HEK293T (cell line): ENCODE measurements around the gene SNHG17.
A peak's percentile ranks its signal among the peaks of the same experiment; 100 is the strongest.

Source experiments
- CTCF ChIA-PET: fragments of 350-600 bp; formaldehyde crosslinking; extraction: SDS; loops from one replicate; lab custom pipeline; 2021; ENCODE audit warnings: antibody characterized with exemption, inconsistent platforms; lab: Yijun Ruan, JAX
- POLR2A ChIA-PET: fragments of 350-600 bp; formaldehyde crosslinking; extraction: SDS; loops from one replicate; lab custom pipeline; 2020; ENCODE audit warnings: antibody characterized with exemption, inconsistent platforms; lab: Yijun Ruan, JAX
- DNase-seq: peaks from one replicate; pipeline ENCODE4 v3.0.0; 2012; ENCODE audit warnings: mixed read lengths; ENCODE audit errors: extremely low spot score
- ARNT ChIP-seq: fragments of 450-650 bp; IDR thresholded peaks from 2 replicates; pipeline ENCODE4 v1.6.1; 2017; ENCODE audit warnings: mild to moderate bottlenecking
- BHLHE40 ChIP-seq: fragments of 450-650 bp; IDR thresholded peaks from 2 replicates; pipeline ENCODE4 v1.6.1; 2016; ENCODE audit warnings: mild to moderate bottlenecking, moderate library complexity, borderline replicate concordance
- CTBP1 ChIP-seq: fragments of 450-650 bp; IDR thresholded peaks from 2 replicates; pipeline ENCODE4 v1.6.1; 2016; ENCODE audit warnings: borderline replicate concordance
- ELF4 ChIP-seq: fragments of 450-650 bp; IDR thresholded peaks from 2 replicates; pipeline ENCODE4 v1.6.1; 2017; ENCODE audit warnings: antibody characterized with exemption
- FOXA1 ChIP-seq: fragments of 450-650 bp; IDR thresholded peaks from 2 replicates; pipeline ENCODE4 v1.6.1; 2016; ENCODE audit warnings: mild to moderate bottlenecking
- FOXK2 ChIP-seq: fragments of 450-650 bp; IDR thresholded peaks from 2 replicates; pipeline ENCODE4 v1.6.1; 2016; ENCODE audit warnings: mild to moderate bottlenecking
- FOXM1 ChIP-seq: fragments of 450-650 bp; IDR thresholded peaks from 2 replicates; pipeline ENCODE4 v1.6.1; 2017; ENCODE audit warnings: mild to moderate bottlenecking, borderline replicate concordance
- HDGF ChIP-seq: fragments of 450-650 bp; IDR thresholded peaks from 2 replicates; pipeline ENCODE4 v1.6.1; 2017; ENCODE audit warnings: antibody characterized with exemption, borderline replicate concordance
- L3MBTL2 ChIP-seq: fragments of 450-650 bp; conservative IDR thresholded peaks from 2 replicates; pipeline ENCODE4 v1.6.1; 2016; ENCODE audit warnings: mild to moderate bottlenecking
- LEF1 ChIP-seq: fragments of 450-650 bp; IDR thresholded peaks from 2 replicates; pipeline ENCODE4 v1.6.1; 2017; ENCODE audit warnings: mild to moderate bottlenecking, borderline replicate concordance
- NFRKB ChIP-seq: fragments of 450-650 bp; IDR thresholded peaks from 2 replicates; pipeline ENCODE4 v1.6.1; 2016; ENCODE audit warnings: mild to moderate bottlenecking, moderate library complexity
- SP1 ChIP-seq: fragments of 450-650 bp; IDR thresholded peaks from 2 replicates; pipeline ENCODE4 v1.6.1; 2017
- TARDBP ChIP-seq: fragments of 450-650 bp; IDR thresholded peaks from 2 replicates; pipeline ENCODE4 v1.6.1; 2016
- ZNF384 ChIP-seq: fragments of 450-650 bp; IDR thresholded peaks from 2 replicates; pipeline ENCODE4 v1.6.1; 2016
- TF ChIP-seq, protein P1 (sequence below): fragments of 450-650 bp; IDR thresholded peaks from 2 replicates; pipeline ENCODE4 v1.6.1; 2016

Gene SNHG17

GRCh38 chr20:38434770-38435554 is at the start of gene SNHG17:
SNHG17 (minus strand) TSS chr20:38435328.
- ChIA-PET POLR2A (interaction anchor here (0.6 to 4.3 kb wide), 25 partner anchors 8 to 795 kb away, joined by 3 to 110 read pairs (median 3); partner anchors contain the start of gene RALGAPB), CTCF (interaction anchor here (0.6 to 1.9 kb wide), 5 partner anchors 8 to 37 kb away, joined by 3 to 12 read pairs (median 5); partner anchors contain the start of gene RALGAPB)
- DNase-seq, result peak; percentile 88
- TF ChIP-seq LEF1 (peak; percentile 15; the same call in 1 of the 2 replicates), CTBP1 (peak; percentile 60; the same call in 1 of the 2 replicates), BHLHE40 (no peak), NFRKB (peak; percentile 78), ARNT (peak; percentile 76), ELF4 (peak; percentile 88), L3MBTL2 (peak; percentile 94), TARDBP (no peak), HDGF (no peak), FOXM1 (peak; percentile 53; the same call in 1 of the 2 replicates), ZNF384 (no peak)

GRCh38 chr20:38479596-38479995 is 44.5 kb upstream of the SNHG17 start:
- POLR2A ChIA-PET, result no interaction called here
- no peak for TF ChIP-seq FOXK2
- no peak for TF ChIP-seq ELF4
- TF ChIP-seq HDGF, result no peak
- no peak for TF ChIP-seq FOXA1
- TF ChIP-seq ZNF384, result no peak
- no peak for TF ChIP-seq TARDBP
- TF ChIP-seq, protein P1, sequence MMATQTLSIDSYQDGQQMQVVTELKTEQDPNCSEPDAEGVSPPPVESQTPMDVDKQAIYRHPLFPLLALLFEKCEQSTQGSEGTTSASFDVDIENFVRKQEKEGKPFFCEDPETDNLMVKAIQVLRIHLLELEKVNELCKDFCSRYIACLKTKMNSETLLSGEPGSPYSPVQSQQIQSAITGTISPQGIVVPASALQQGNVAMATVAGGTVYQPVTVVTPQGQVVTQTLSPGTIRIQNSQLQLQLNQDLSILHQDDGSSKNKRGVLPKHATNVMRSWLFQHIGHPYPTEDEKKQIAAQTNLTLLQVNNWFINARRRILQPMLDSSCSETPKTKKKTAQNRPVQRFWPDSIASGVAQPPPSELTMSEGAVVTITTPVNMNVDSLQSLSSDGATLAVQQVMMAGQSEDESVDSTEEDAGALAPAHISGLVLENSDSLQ, result no peak
- DNase-seq, result no peak
- CTCF ChIA-PET, result no interaction called here

GRCh38 chr20:38477747-38478146 is 42.6 kb upstream of the SNHG17 start:
- TF ChIP-seq ZNF384 (no peak), ARNT (no peak), ELF4 (no peak)
- ChIA-PET POLR2A (no interaction called here), CTCF (no interaction called here)
- DNase-seq, result no peak

GRCh38 chr20:38473367-38473795 is 38.3 kb upstream of the SNHG17 start:
- peak; percentile 45 for DNase-seq
- ChIA-PET POLR2A (interaction anchor here (0.8 to 3.5 kb wide), 12 partner anchors 12 to 89 kb away, joined by 3 to 67 read pairs (median 5); partner anchors contain the start of gene SNHG17), CTCF (interaction anchor here (0.6 to 1.3 kb wide), 4 partner anchors 27 to 254 kb away, joined by 3 to 4 read pairs (median 3); no protein-coding TSS in a partner anchor)
- no peak for TF ChIP-seq SP1
- no peak for TF ChIP-seq NFRKB
- TF ChIP-seq CTBP1, result no peak
- TF ChIP-seq ZNF384, result no peak
- no peak for TF ChIP-seq TARDBP

DNA sequence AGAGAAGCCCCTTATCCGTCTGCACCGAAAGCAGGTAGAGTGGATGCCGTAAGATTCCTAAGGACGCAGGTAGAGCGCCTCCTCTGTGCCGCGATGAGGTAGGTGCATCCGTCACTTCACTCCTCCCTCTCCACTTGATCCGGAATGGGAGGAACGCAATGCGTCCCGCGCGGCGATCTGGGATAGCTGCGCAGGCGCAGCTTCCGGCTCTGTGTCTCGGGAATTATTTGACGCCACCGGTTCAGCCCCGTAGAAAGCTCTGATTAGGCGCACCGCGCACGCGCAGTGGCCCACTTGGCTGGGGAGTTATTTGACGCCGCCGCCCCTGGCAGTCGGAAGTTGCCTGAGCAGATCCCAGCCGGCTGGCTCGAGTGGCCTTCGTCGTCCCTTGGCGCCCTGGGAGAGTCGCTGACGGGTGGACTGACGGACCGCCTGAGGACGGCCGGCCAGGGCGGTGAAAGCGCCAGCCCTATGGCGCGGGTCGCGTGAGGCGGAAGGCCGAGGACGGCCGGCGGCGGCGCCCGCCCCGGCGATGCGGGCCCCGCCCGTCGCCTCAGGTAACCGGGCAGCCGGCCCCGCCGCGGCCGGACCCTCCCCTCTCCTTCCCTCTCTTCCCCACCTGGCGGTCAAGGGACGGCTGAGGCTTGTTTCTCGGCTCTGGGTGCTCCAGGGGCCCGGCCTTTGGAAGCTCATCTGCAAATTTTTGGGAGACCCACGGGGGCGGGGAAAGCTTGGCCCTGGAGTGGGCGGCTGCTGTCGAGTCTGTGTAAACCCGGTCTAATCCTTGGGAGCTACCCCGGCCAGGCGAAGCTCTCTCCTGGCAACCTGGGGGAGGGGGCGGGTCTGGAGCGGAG is 37.6 kb upstream of the SNHG17 start, which contains the start of gene RALGAPB:
RALGAPB (plus strand) TSS at position 331 of the 854 bp plus-strand sequence. CDS start 15,590 bp downstream, outside the sequence.
- ChIA-PET POLR2A (interaction anchor here (0.6 to 3.5 kb wide), 28 partner anchors 8 to 1699 kb away, joined by 3 to 67 read pairs (median 4); partner anchors contain the start of genes DSN1 and SNHG17), CTCF (interaction anchor here (0.6 to 2.6 kb wide), 7 partner anchors 15 to 255 kb away, joined by 3 to 6 read pairs (median 3); partner anchors contain the start of gene SNHG17)
- no peak; the same call in 1 of the 2 replicates for TF ChIP-seq CTBP1
- 0 out of 2 replicates have a peak, but pooled peaks have one; percentile 20 for TF ChIP-seq ELF4
- TF ChIP-seq, protein P1, result no peak; the same call in 1 of the 2 replicates
- DNase-seq, result peak; percentile 96

DNA sequence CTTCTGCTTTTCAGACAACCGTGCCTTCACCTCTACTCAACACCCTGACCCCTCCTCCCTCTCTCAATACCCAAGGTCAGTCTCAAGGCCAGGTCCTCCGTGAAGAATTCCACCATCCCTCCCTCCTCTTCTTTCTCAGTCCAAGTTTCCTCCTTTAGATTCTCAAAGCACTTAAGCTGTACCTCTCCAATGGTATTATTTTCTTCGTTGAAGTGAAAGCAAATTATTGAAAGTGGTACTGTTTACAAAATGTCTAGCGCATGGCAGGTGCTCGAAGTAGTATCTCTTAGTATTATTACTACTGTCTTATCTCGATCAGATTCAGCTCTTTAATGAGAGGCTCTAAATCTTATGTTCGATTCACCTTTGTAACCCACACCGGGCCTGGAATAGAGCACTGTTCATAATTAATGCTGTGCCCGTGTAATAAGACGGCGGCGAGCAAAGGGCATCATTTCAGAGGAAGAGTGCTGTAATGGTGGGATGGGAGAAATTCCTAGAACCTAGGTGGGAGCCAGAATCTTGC is 36.9 kb upstream of the SNHG17 start:
- POLR2A ChIA-PET, result interaction anchor here (0.7 to 3.5 kb wide), 22 partner anchors 8 to 118 kb away, joined by 3 to 67 read pairs (median 4); partner anchors contain the start of gene SNHG17
- TF ChIP-seq, protein P1, result no peak
- TF ChIP-seq CTBP1 (peak; percentile 50; the same call in 1 of the 2 replicates), SP1 (no peak), L3MBTL2 (peak; percentile 65), LEF1 (no peak)

More for the DNA sequence above, 36.9 kb upstream of the SNHG17 start:
- DNase-seq, result no peak
- CTCF ChIA-PET, result interaction anchor here (1.0 to 2.6 kb wide), 3 partner anchors 26 to 37 kb away, joined by 3 to 6 read pairs (median 5); partner anchors contain the start of gene SNHG17
